Upper lobe of left lung (tissue), 6 donors: Measurements from ENCODE around the gene SERP1. TPM values are rescaled to one million over a fixed set of nuclear protein-coding genes. Genes with fewer than 3 reads are reported as not detected.

Experiments
- ATAC-seq, 2 donors: fragments of 200-7000 bp; cut with Tn5 transposase; one replicate each; pipeline ENCODE4 v1.9.1; 2022; ENCODE audit warnings: mild to moderate bottlenecking in 2 of 2, moderate library complexity in 2 of 2; ENCODE audit not compliant: low FRiP score in 2 of 2
- DNase-seq, 2 donors: peaks; one replicate each; pipeline ENCODE4 v3.0.0-alpha.2; 2019 to 2020
- H3K27ac ChIP-seq, 4 donors: fragments of 200-600 bp; sonication (generic); one replicate each; pipeline ENCODE4 v1.5.1; 2016 to 2019
- H3K27me3 ChIP-seq, 4 donors: fragments of 200-600 bp; sonication (generic); one replicate each; pipeline ENCODE4 v1.5.1; 2017 to 2019
- H3K36me3 ChIP-seq, 4 donors: fragments of 200-600 bp; sonication (generic); one replicate each; pipeline ENCODE4 v1.5.1; 2016 to 2019
- H3K4me1 ChIP-seq, 4 donors: fragments of 200-600 bp; sonication (generic); one replicate each; pipeline ENCODE4 v1.5.1; 2018 to 2019
- H3K4me3 ChIP-seq, 4 donors: fragments of 200-600 bp; sonication (generic); one replicate each; pipeline ENCODE4 v1.5.1; 2017 to 2019; ENCODE audit warnings: mild to moderate bottlenecking in 2 of 4, moderate library complexity in 1 of 4
- H3K9me3 ChIP-seq, 4 donors: fragments of 200-600 bp; sonication (generic); one replicate each; pipeline ENCODE4 v1.5.1; 2018 to 2019
- CTCF ChIP-seq, 6 experiments: fragments of 450-650 bp in 4 of 6; fragments of 200-600 bp in 2 of 6; sonication (generic) in 2 of 6; IDR thresholded peaks; one replicate each; pipeline ENCODE4 v1.5.1; 2016 to 2019; ENCODE audit warnings: antibody characterized with exemption in 6 of 6
- EP300 ChIP-seq, 4 donors: sonication (generic); formaldehyde crosslinking; IDR thresholded peaks; one replicate each; pipeline ENCODE4 v1.5.1; 2017; ENCODE audit warnings: antibody characterized with exemption in 4 of 4, control low read depth in 2 of 4
- POLR2A ChIP-seq, 4 donors: fragments of 450-650 bp; IDR thresholded peaks; one replicate each; pipeline ENCODE4 v1.5.1; 2016 to 2017; ENCODE audit warnings: antibody characterized with exemption in 4 of 4, mild to moderate bottlenecking in 2 of 4
- POLR2AphosphoS5 ChIP-seq, 2 donors: sonication (generic); formaldehyde crosslinking; IDR thresholded peaks; one replicate each; pipeline ENCODE4 v1.5.1; 2017; ENCODE audit warnings: antibody characterized with exemption in 2 of 2
- WGBS, 2 donors: methylation state at CpG; one replicate each; pipeline ENCODE4 v1.1.5; 2017 to 2018; 5-methylcytosine and 5-hydroxymethylcytosine counted together
- total RNA-seq, 6 donors: library from RNA; depleted of rRNA in 4 of 6; stranded (reverse); fragments of >200 nt in 4 of 6; gene quantifications; one replicate each; pipeline versions ENCODE4 v1.1.0 to v1.2.1, GENCODE V29; 2016 to 2021
- donor health status: DM: no; HTN: no; CAD: no; lungs with moderate emphysema.
- donor health status: DM: no; HTN: yes; CAD: no; lungs with severe emphysema.

The SERP1 gene
- total RNA-seq, 6 donors from 2014 or later, result 160 to 459 (median 303) TPM

- Histone ChIP-seq H3K9me3 (no peaks in the 10 kb centered on the region), H3K36me3 (peaks cover 7 to 74% (median 30%) of the 10 kb centered on the region in 4 donors), H3K27ac (no peak overlapping the region), H3K4me1 (peaks cover 0 to 4% (median 1%) of the 10 kb centered on the region in 4 donors), H3K27me3 (no peaks in the 10 kb centered on the region), H3K4me3 (no peak overlapping the region)
- 63 to 72% methylated on average over 1 of the region's 1 CpG for WGBS, 2 donors
- no peak for TF ChIP-seq POLR2A (IDR thresholded peaks at IDR 0.05)
- no peak for TF ChIP-seq CTCF (IDR thresholded peaks at IDR 0.05)
- ATAC-seq (no peak), DNase-seq (no peak)
Observed at GRCh38 chr3:150583028-150583427, 36.7 kb upstream of the SERP1 start.

- DNase-seq, result no peak
- Histone ChIP-seq H3K4me1 (peaks cover 0 to under 1% (median 0%) of the 10 kb centered on the region in 4 donors), H3K27me3 (no peaks in the 10 kb centered on the region), H3K9me3 (no peaks in the 10 kb centered on the region), H3K36me3 (peaks cover 7 to 78% (median 30%) of the 10 kb centered on the region in 4 donors), H3K4me3 (no peak overlapping the region), H3K27ac (no peak overlapping the region)
- ATAC-seq, result no peak
- TF ChIP-seq POLR2AphosphoS5 (IDR thresholded peaks at IDR 0.05) (no peak), POLR2A (IDR thresholded peaks at IDR 0.05) (no peak), EP300 (IDR thresholded peaks at IDR 0.05) (no peak), CTCF (IDR thresholded peaks at IDR 0.05) (no peak)
- WGBS, 2 donors, result 82 to 91% methylated on average over 2 of the region's 2 CpGs
Observed at GRCh38 chr3:150582620-150583019, 36.3 kb upstream of the SERP1 start.

DNA sequence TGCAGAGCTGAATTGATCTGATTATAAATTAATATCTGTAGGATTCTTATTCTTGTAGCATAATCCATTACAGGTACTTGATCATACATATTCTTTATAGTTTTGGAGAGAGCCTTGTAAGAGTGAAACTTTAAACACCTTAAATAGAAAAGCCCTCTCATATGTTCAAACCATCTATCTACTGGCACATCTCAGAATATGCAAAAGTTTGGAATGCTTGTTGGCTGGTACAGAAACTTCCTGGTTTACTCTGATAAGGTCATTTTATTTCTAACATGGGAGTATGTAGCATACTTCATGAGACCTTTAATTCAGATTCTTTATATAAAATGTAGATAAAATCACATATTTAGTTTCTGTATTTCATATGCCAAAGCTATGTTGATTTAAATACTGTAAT is 34.9 kb upstream of the SERP1 start:
- no peak for ATAC-seq
- no peak for DNase-seq
- no peaks in the 10 kb centered on the region for H3K4me1 ChIP-seq
- TF ChIP-seq CTCF (IDR thresholded peaks at IDR 0.05), result no peak
- TF ChIP-seq EP300 (IDR thresholded peaks at IDR 0.05), result no peak
- peaks cover 7 to 92% (median 38%) of the 10 kb centered on the region in 4 donors for H3K36me3 ChIP-seq
- H3K9me3 ChIP-seq, result no peaks in the 10 kb centered on the region
- no peaks in the 10 kb centered on the region for H3K27me3 ChIP-seq
- H3K4me3 ChIP-seq, result no peak overlapping the region
- H3K27ac ChIP-seq, result no peak overlapping the region

GRCh38 chr3:150577855-150578254 is 31.6 kb upstream of the SERP1 start:
- H3K27me3 ChIP-seq, result no peaks in the 10 kb centered on the region
- no peak overlapping the region for H3K27ac ChIP-seq
- peaks cover 4 to 91% (median 37%) of the 10 kb centered on the region in 4 donors for H3K36me3 ChIP-seq
- TF ChIP-seq CTCF (IDR thresholded peaks at IDR 0.05), result no peak
- TF ChIP-seq POLR2AphosphoS5 (IDR thresholded peaks at IDR 0.05), result no peak
- no peak for TF ChIP-seq POLR2A (IDR thresholded peaks at IDR 0.05)
- no peak for TF ChIP-seq EP300 (IDR thresholded peaks at IDR 0.05)
- 71 to 76% methylated on average over 1 of the region's 1 CpG for WGBS, 2 donors
- H3K4me3 ChIP-seq, result no peak overlapping the region
- H3K9me3 ChIP-seq, result no peaks in the 10 kb centered on the region
- ATAC-seq, result no peak
- no peak for DNase-seq
- H3K4me1 ChIP-seq, result no peaks in the 10 kb centered on the region

GRCh38 chr3:150567328-150567727 is 21.0 kb upstream of the SERP1 start:
- Histone ChIP-seq H3K36me3 (peaks cover 3 to 97% (median 31%) of the 10 kb centered on the region in 4 donors), H3K9me3 (no peaks in the 10 kb centered on the region), H3K4me1 (no peaks in the 10 kb centered on the region), H3K27ac (no peak overlapping the region), H3K4me3 (no peak overlapping the region), H3K27me3 (no peaks in the 10 kb centered on the region)
- no peak for DNase-seq
- no peak for TF ChIP-seq CTCF (IDR thresholded peaks at IDR 0.05)
- 97 to 100% methylated on average over 1 of the region's 1 CpG for WGBS, 2 donors
- ATAC-seq, result no peak
